ENCODE results near the gene GATD1.
A peak's percentile ranks its signal among the peaks of the same experiment; 100 is the strongest.

GATD1 gene

DNA sequence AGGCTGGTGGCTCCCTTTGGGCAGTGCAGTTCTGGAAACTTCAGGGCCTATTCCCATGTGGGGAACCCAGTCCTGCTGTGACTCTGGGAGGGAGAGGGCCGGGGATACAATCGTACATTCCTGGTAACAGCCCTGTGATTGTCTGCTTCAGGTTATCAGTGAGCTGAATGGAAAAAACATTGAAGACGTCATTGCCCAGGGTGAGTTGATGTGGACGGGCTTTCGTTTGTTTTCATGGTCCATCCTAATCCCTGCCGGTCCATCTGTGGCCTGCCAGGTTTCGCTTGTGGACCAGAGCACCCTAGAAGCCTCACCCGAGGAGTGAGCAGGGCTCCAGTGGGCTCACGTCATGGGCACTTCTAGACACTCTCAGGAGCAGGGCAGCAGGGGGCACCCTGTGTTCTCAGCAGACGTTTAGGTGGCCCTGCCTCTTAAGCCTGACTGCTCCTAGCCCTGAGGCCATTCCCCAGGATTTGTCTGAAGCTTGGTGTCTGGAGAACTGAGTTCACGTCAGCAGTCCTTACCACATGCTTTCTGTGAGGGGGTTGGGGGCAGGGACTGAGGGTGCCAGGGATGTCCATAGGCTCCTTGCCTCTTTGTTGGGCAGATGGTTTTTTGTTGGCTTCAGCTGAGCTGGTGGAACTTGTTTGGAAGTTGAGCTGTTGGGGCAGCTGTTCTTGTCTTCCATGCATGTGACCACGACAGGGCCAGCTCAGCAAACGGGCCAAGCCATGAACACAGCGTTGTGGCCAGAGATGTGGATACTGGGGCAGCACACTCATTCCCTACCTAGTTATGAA lies 34.4 kb upstream of the GATD1 start:
- no peak for DNase-seq

DNA sequence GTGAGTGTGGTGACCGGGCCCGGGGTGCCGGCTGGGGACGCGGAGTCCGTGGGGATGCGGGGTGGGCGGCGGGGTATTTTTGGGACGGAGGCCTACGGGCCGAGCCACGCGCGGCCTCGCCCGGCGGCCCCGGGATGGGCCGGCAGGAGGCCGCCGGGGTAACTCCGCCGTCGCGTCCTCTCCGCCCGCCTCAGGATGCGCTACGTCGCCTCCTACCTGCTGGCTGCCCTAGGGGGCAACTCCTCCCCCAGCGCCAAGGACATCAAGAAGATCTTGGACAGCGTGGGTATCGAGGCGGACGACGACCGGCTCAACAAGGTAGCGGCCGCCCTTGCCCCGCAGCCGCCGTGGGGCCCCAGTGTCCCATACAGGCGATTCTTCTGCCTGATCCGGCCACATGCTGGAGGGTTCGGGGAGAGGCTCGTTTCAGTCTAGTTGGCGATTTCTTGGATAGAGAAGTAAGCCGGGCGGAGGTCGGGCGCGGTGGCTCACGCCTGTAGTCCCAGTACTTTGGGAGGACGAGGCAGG lies 32.8 kb upstream of the GATD1 start:
- no peak for DNase-seq

DNA sequence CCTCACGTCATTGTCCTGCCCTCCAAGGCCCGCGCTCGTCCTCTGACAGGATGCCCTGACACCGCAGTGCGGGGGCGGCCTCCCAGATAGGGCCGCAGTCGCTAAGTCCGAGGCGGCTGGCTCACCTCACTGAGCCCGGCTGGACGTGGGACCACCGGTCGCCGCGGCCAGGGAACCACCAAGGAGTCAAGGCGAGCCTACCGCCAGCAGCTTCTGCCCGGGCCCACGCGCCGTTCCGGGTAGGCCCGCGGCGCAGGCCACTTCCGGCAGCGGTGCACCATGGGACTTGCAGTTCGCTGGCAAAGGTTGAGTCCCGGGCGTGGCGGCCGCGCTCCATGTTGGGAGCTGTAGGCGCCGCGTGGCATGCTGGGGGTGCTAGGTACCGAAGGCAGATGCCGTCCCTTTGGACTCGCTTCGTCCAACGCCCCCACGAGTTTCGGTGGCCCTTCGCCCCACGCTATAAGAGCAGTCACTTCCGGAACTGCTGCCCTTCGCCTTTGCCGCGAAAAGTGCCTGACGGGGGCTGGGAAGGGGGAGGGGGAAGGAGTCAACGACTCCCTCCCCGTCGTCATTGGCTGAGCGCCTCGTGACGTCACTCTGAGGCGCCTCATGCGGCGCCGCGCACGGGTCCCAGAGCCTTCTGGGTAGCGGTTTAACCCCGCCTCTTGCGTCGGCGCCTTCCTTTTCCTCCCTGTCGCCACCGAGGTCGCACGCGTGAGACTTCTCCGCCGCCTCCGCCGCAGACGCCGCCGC lies 32.2 kb upstream of the GATD1 start, which contains the start of gene RPLP2:
RPLP2 (plus strand) TSS at position 681 of the 753 bp plus-strand sequence. CDS start 268 bp downstream, outside the sequence.
- DNase-seq: peak; percentile 89

DNA sequence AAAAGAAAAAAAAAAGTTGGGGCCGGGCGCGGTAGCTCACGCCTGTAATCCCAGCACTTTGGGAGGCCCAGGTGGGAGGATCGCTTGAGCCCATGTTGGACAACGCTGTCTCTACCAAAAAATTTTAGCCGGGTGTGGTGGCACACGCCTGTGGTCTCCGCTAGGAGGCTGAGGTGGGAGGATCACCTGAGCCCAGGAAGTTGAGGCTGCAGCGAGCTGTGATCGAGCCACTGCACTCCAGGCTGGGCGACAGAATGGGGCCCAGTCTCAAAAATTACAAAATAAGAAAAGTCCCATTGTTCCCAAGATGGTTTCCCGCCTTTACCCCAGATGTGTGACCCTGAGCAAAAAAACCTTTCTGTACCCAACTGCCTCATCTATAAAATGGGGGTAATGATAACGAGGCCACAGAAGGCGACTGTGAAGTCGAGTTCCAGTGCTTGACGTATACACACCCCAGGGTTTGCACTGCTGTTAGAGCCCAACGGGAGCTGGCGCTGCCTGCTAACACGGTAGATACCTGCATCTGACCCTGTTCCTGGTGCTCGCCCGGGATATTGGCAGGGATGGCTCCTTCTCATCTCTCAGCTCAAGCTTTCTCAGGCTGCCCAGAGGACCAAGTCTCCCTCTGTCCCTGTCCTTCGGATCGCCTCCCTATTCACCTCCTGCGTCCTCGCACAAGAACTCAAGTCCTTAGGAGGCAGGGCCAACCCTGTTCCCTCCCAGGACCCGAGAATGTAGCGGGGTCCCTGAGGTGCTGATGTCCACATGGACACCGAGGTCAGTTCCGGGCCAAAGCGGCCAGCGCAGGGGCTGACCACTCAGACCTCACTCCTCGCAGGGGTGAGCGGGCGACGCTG lies 31.4 kb upstream of the GATD1 start:
- no peak for DNase-seq

DNA sequence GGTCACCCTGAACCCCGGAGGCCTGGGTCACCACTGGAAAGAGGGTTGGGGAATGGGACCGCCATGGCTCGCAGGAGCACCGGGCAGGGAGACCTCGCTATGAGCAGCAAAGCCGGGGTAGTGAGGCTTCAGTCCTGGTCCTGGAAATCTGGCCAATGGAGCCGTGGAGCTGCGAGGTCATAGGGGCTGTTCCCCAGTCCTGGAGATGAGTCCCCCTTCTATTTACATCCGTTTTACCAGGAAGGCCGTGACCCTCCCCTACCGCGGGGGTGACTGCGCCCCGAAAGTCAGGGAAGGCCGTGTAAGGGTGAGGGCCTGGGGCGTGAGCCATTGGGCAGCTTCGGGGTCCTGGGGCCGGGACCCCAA lies 27.3 kb upstream of the GATD1 start:
- DNase-seq: no peak

DNA sequence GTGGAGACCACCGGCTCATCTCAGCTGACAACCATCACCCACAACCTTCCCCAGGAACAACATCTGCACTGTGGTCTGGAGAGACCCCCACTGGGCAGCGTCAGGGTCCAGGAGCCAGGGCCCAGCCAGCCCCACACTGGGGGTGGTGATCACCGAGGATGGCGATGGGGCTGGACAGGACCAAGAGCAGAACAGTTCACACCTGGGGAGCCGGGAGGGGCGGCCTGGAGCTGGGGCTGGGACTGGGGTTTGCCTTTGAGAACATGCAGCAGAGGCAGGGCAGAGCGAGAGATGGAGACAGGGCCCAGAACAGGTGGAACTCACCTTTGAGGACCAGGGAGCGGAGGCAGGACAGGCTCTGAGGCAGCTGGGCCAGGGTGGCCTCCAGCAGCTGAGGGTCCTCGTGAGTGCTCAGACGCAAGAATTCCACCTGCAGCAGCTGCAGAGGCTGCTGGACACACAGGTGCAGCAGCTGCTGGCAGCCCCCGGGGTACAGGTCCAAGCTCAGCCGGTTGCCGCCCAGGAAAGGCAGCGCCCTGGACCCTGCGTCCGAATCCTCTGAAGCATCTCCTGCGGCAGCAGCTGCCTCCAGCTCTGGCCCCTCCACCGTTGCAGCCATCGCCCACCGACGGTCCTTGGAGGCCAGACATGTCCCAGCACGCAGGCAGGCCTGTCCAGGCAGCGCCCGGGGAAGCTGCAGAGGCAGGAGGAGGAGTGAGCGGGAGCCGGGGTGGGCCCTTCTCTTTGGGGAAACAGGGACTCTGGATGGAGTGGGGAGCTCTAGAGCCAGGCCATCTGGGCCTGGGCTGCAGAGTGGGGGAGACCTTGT lies 26.7 kb upstream of the GATD1 start:
- no peak for DNase-seq

DNA sequence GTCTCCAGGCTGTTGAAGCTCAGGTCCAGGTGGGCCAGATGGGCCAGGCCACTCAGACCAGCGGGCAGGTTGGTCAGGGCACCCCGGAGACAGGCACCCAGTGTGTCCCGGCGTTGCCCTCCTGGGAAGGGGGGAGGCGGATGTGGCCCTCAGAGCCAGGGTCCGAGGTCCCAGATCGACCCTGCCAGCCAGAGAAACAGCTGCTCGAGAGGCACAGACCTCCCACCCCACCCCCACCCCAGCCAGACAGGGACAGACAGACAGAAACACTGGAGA lies 26.1 kb upstream of the GATD1 start:
- DNase-seq: no peak

DNA sequence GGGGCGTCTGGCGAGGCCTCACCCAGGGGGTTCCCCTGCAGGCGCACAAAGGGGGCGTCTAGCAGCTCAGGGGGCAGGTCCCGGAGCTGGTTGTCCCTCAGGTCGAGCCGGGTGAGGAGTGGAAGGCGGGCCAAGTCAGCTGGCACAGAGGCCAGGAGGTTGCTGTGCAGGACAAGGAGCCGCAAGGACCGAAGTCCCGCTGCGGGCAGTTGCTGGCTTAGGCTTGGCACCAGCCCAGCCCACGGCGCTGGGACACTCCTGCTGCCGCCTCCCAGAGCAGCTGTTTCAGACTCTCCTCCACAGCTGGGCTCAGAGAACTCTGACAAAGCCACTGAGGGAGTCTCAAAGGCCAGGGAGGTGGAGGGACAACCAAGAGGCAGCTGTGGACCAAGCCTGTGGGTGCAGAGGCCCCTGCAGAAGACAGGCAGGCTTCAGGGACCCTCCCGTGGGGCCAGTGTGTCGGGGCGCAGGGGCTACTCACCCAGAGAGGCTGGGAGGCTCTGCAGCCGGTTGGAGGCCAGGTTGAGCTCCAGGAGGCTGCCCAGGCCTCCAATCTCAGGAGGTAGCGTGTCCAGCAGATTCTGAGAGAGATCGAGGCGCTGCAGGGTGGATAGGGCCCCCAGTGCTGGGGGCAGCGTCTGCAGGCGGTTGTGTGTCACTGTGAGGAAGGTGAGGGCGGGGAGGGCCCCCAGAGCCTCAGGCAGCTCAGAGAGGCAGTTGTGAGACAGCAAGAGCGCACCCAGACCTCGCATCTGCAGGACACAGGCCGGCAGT lies 25.6 kb upstream of the GATD1 start:
- no peak for DNase-seq

DNA sequence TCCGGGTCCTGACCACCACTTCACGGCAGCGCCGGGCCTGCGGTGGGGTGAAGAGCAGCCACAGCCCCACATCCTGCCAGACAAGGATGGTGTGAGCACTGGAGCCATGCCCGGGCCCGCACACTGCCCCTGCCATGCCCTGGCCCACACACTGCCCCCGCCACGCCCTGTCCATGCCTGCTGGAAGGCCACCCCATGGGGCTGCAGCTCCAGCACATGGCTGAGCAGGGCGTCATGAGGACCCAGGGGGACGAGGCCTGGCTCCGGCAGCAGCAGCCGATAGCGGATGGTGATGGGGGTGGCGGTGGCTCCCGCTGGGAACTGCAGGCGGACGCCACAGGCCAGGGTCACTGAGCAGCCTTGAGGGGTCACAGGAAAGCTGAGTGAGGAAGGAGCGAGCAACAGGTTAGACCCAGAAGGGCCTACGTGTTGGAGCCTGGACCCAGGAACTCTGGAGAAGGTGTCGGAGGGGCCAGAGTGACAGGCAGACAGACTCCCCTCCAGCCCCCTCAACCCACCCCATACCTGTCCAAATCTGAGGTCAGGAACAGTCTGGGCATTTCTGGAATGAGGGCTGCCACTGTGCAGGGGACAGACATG lies 24.8 kb upstream of the GATD1 start:
- DNase-seq: no peak

DNA sequence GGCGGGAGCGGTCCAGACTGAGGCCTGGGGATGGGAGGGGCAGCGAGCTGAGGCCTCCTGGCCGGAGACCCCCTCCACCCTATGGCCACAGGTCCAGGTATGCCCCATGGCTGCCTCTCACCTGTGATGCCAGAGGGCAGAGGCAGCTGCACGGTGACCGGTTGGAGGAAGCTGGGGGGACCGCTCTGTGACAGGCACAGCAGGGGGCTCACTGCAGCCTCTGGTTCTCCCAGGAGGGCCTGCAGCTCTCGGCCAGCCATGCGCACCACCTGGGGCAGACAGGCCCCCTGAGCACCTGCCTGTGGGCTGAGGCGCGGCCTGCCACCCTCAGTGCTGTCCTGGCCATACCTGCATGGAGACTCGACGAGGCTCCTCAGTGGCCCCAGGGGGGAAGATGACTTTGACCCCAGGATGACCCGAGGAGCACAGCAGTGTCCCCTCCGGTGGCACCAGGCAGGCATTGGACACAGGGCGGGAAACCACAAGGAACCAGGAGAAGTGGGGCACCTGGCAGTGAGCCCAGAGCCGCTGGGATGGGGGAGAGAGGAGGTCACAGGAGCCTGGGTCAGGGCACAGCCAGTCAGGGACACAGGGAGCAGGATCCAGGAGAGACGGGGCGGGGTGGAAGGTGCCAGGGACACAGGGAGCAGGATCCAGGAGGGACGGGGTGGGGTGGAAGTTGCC lies 24.0 kb upstream of the GATD1 start:
- DNase-seq: no peak

DNA sequence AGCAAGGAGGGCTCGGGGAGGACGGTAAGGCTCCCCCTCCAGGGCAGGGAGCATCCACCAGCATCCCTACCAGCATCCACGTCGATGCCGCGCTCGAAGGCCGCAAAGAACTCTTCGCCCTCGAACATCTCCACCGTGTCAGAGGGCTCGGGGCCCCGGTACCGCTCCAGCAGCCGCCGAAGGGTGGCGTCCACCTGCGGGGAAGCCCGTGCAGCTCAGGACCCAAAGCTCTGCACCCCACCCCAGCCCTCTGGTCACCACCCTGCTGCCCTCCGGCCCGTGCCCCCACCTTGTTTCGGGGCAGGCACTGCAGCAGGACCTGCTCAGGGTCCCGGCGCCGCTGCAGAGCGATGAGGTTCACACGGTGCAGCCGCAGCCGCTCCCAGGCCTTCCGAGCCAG lies 23.2 kb upstream of the GATD1 start:
- no peak for DNase-seq

DNA sequence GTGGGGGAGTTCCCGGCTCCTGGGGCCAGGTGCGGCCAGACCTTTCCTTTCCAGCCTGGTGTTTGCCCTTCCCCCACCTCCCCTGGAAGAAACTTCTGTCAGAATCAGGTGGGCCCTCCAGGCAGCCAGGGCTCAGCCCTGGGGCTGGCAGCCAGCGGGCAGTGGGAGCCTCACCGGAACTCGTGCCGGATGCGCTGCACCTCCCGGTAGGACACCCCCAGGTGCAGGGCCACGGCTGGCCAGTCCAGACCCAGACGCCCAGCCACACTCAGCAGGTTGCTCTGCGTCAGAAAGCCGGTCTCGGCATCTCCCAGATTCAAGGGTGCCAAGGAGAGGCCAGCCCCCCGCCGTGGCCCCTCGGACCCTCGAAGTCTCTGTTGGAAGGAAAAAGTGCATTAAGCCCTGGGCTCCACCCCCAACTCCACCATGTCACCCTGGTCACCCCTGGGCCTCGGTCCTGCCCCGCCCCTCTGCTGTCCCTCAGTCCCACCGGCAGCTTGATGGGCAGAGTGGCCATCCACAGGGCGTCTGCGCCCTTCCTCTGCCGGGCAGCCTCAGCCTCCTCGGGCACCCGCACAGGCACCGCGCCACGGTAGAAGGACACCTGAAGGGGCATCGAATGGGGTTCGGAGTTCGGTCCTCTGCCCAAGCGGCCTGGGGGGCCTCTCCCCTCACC lies 22.5 kb upstream of the GATD1 start:
- DNase-seq: no peak

DNA sequence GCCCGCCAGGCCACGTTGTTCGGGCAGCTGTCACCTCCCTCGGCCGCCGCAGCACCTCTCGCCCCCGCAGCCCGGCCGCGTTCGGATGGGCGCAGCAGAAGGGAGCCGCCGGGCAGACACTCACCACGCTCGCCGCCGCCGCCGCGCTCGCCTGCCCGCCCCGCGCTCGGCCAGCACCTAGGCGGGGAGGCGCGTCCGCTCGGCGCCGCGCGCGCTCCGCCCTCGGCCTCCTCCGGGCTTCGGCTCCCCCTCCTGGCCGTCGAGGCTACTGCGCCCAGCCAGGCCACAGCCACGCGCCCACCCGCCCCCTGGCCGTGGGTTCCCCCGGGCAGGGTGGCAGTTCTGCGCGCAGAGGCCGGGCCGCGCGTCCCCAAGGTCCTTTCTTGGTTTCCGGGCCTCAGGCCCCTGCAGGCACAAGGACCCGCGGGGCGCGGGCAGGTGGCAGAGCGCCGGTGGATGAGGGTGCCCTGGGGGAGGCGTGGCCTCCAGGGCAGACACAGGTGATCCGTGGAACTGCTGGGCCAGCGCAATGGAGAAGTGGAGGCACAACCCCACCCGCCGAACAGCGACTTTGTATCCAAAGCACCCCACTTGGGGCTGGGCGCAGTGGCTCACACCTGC lies 20.9 kb upstream of the GATD1 start, which contains the start of gene SLC25A22:
SLC25A22 (minus strand) TSS at position 189 of the 621 bp plus-strand sequence. CDS start 3,275 bp downstream, outside the sequence.
- DNase-seq: peak; percentile 41

DNA sequence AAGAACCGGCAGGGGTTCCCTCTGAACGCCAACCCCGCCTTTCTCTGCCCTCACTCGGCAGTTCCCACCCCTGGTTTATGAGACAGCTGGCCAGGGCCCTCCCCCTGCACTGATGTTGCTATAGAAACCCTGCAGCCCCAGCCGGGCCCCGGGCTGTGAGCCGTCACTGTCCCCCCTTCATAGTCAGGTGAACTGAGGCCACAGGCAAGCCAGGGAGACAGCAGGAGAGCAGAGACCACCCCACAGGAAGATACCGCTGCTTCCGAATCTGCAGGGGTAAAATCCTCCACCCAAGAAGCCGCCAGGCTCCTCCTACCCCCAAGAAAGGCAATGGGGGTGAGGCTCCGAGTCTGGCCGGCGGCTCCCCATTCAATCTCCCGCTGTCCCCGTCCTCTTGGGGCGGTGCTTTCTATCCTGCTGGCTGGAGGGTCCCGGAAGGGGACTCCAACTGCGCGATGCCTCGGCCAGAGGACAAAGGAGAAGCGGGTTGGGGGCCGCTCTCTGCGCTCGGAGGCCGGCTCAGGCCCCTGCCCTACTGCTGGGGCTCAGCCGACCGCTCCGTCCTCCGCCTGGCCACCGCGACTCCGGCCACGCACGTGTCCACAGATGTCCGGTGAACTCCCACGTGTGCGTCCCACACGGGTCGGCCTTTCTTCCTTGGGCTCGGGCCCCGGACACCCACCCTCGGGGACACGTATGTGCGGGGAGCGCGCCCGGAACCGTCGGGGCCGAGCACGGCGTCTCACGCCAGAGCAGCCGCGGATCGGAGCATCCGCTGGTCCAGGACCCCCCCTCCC lies 20.2 kb upstream of the GATD1 start:
- DNase-seq: peak; percentile 47

DNA sequence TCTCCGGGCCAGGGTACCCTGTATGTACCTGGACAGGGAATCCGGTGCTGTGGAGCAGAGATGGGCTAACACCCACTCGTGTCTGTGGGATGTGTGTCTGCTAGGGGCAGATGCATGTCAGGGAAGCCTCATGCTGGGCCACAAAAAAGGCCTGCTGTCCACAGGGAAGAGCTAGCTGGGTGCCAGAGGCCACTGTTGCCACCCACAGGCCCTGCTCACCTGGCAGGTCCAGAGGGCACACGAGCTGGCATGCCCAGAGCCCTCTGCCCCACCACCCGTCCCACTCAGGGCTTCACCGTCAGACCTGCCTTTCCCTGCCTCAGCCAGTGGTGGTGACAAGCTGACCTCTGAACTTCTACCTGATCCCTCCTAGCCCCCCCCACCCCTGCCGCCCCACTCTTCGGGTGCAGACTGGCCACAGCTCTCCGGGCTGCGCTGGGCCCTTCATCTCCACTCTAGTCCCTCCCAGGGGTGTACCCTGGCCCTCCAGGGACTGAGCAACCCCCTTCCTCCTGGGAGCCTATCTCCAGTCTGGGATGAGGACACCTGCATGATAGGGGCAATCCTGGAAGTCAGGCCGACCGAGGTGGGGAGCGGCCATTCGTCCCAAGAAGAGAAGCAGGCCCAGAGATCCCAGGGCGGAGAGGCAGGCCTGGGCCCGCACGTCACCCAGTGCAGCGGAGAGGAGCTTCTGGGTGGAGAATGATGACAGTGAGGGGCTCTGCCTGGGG lies 19.4 kb upstream of the GATD1 start:
- no peak for DNase-seq

DNA sequence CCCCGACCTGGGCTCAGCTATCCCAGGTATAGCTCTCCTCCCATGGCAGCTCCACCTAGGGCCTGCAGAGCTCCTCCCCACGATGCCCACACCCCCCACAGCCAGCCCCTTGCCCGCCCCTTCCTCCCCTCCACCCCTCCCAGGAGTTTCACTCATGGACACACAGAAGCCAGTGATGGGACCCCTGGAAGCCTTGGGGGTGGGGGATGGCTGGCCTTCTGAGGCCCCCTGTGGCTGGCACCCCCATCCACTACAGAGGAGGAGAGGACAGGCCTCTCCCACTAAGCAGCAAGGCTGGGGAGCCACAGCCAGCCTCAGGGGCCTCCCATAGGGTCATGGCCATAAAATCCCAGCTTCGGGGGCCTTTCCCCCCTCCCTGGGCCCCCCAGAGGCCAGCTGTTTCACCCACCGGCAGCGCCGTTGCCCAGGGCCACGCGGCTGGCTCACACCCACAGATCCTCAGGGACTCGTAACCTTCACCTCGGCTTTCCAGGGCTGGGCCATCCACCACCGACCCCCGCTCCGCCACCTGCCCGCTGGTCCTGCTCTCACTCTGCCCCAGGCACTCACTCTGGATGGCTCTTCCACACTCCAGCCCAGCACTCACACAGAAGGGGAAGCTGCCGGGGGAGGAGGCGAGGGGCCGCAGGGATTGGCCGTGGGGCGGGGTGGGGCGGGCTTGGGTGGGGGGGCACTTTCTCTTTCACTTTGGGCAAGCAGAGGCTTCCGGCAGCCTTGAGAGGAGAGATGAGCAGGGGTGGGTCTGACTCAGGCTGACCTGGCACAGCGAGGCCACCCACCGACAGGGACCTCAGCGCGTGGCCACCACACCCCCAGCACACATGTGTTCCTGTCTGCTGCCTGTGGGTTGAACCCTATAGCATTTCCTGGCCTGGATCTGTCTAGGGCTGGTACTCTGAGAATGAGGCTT lies 18.6 kb upstream of the GATD1 start:
- peak; percentile 49 for DNase-seq
